ENCODE measurements around the gene CACNA2D1.

GRCh38 chr7:82185443-82185842, 258.1 kb downstream of the CACNA2D1 start:
- TF ChIP-seq EP300 (IDR thresholded peaks at IDR 0.05) = no peak
- TF ChIP-seq CTCF (IDR thresholded peaks at IDR 0.05) = no peak
